ENCODE data around the gene USP37. TPM values are rescaled to one million over a fixed set of nuclear protein-coding genes. Genes with fewer than 3 reads are reported as not detected.

USP37 gene
- polyA plus RNA-seq, 3 donors = 2.7 to 4.9 (median 2.7) TPM

GRCh38 chr2:218428846-218429558 lies 139.1 kb downstream of the USP37 start:
- Mint-ChIP-seq H3K27ac (no peak overlapping the region), H3K36me3 (no peaks in the 10 kb centered on the region), H3K27me3 (ENCODE audit: low read depth in 3 of 3) (peaks cover 3 to 7% (median 6%) of the 10 kb centered on the region in 3 donors), H3K9me3 (no peaks in the 10 kb centered on the region), H3K4me1 (no peaks in the 10 kb centered on the region), H3K4me3 (no peak overlapping the region)
- H3K9ac ChIP-seq (ENCODE audit: insufficient read depth, low read length, poor library complexity, severe bottlenecking) = no peak overlapping the region
- TF ChIP-seq, protein P1, sequence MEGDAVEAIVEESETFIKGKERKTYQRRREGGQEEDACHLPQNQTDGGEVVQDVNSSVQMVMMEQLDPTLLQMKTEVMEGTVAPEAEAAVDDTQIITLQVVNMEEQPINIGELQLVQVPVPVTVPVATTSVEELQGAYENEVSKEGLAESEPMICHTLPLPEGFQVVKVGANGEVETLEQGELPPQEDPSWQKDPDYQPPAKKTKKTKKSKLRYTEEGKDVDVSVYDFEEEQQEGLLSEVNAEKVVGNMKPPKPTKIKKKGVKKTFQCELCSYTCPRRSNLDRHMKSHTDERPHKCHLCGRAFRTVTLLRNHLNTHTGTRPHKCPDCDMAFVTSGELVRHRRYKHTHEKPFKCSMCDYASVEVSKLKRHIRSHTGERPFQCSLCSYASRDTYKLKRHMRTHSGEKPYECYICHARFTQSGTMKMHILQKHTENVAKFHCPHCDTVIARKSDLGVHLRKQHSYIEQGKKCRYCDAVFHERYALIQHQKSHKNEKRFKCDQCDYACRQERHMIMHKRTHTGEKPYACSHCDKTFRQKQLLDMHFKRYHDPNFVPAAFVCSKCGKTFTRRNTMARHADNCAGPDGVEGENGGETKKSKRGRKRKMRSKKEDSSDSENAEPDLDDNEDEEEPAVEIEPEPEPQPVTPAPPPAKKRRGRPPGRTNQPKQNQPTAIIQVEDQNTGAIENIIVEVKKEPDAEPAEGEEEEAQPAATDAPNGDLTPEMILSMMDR (IDR thresholded peaks at IDR 0.05) = no peak
- H3K9me3 ChIP-seq (replicated peaks in 1 of 2; ENCODE audit: control insufficient read depth in 1 of 2, insufficient read depth in 1 of 2, low read length in 2 of 2) = no peaks in the 10 kb centered on the region
- 96% methylated on average over 17 of the region's 24 CpGs for WGBS (ENCODE audit: insufficient coverage)
- H3K79me2 ChIP-seq (ENCODE audit: insufficient read depth, low read length) = no peaks in the 10 kb centered on the region
- H3K4me2 ChIP-seq (replicated peaks; ENCODE audit: extremely low read depth, low read length, poor library complexity, severe bottlenecking) = no peak overlapping the region
- no peaks in the 10 kb centered on the region for H3K36me3 ChIP-seq (replicated peaks in 1 of 2; ENCODE audit: control insufficient read depth in 1 of 2, insufficient read depth in 2 of 2, low read length in 2 of 2)
- no peaks in the 10 kb centered on the region for H3K4me1 ChIP-seq (ENCODE audit: control insufficient read depth in 1 of 2, insufficient read depth in 2 of 2, low read length in 2 of 2)
- H3K27me3 ChIP-seq (ENCODE audit: control insufficient read depth in 2 of 2, insufficient read depth in 2 of 2, low read length in 2 of 2) = no peaks in the 10 kb centered on the region
- intact Hi-C loops (cut with micrococcal nuclease) = loop anchor here in 1 of 2 donors (10.0 kb wide), 1 partner anchor 66 kb away; no protein-coding TSS in a partner anchor
- no peak overlapping the region for H3K4me3 ChIP-seq (replicated peaks in 1 of 3; ENCODE audit: low read depth in 2 of 3, low read length in 3 of 3)
- no peak for DNase-seq
- H4K20me1 ChIP-seq (ENCODE audit: insufficient read depth, low read length) = no peaks in the 10 kb centered on the region
- no peak overlapping the region for H2AFZ ChIP-seq (ENCODE audit: insufficient read depth, low read depth, low read length, poor library complexity, severe bottlenecking)
- H3K27ac ChIP-seq (ENCODE audit: low read depth in 1 of 2, low read length in 2 of 2) = no peak overlapping the region

- WGBS (ENCODE audit: insufficient coverage) = 89% methylated on average over 11 of the region's 11 CpGs
- Histone ChIP-seq H3K9ac (ENCODE audit: insufficient read depth, low read length, poor library complexity, severe bottlenecking) (no peak overlapping the region), H3K4me1 (ENCODE audit: control insufficient read depth in 1 of 2, insufficient read depth in 2 of 2, low read length in 2 of 2) (no peaks in the 10 kb centered on the region), H2AFZ (ENCODE audit: insufficient read depth, low read depth, low read length, poor library complexity, severe bottlenecking) (no peak overlapping the region), H3K36me3 (replicated peaks in 1 of 2; ENCODE audit: control insufficient read depth in 1 of 2, insufficient read depth in 2 of 2, low read length in 2 of 2) (no peaks in the 10 kb centered on the region), H4K20me1 (ENCODE audit: insufficient read depth, low read length) (no peaks in the 10 kb centered on the region), H3K4me2 (replicated peaks; ENCODE audit: extremely low read depth, low read length, poor library complexity, severe bottlenecking) (no peak overlapping the region), H3K27me3 (ENCODE audit: control insufficient read depth in 2 of 2, insufficient read depth in 2 of 2, low read length in 2 of 2) (no peaks in the 10 kb centered on the region), H3K27ac (ENCODE audit: low read depth in 1 of 2, low read length in 2 of 2) (no peak overlapping the region), H3K79me2 (ENCODE audit: insufficient read depth, low read length) (no peaks in the 10 kb centered on the region), H3K4me3 (replicated peaks in 1 of 3; ENCODE audit: low read depth in 2 of 3, low read length in 3 of 3) (no peak overlapping the region), H3K9me3 (replicated peaks in 1 of 2; ENCODE audit: control insufficient read depth in 1 of 2, insufficient read depth in 1 of 2, low read length in 2 of 2) (no peaks in the 10 kb centered on the region)
- Mint-ChIP-seq H3K36me3 (no peaks in the 10 kb centered on the region), H3K4me3 (no peak overlapping the region), H3K9me3 (no peaks in the 10 kb centered on the region), H3K4me1 (no peaks in the 10 kb centered on the region), H3K27ac (no peak overlapping the region), H3K27me3 (ENCODE audit: low read depth in 3 of 3) (peaks cover 3 to 6% (median 6%) of the 10 kb centered on the region in 3 donors)
- DNase-seq = no peak
- TF ChIP-seq, protein P1 (IDR thresholded peaks at IDR 0.05) = no peak
- intact Hi-C loops (cut with micrococcal nuclease) = loop anchor here in 1 of 2 donors (10.0 kb wide), 1 partner anchor 67 kb away; no protein-coding TSS in a partner anchor
Measured at GRCh38 chr2:218427741-218428140, 140.4 kb downstream of the USP37 start.
